ENCODE results near the gene KIF6. TPM values are rescaled to one million over a fixed set of nuclear protein-coding genes. Genes with fewer than 3 reads are reported as not detected.

The KIF6 gene
- total and polyA plus RNA-seq, 2 of the 8 experiments (the other 6 are each of a cell fraction or from before 2014, with no cell fraction given) = 0.53 to 0.65 TPM

DNA sequence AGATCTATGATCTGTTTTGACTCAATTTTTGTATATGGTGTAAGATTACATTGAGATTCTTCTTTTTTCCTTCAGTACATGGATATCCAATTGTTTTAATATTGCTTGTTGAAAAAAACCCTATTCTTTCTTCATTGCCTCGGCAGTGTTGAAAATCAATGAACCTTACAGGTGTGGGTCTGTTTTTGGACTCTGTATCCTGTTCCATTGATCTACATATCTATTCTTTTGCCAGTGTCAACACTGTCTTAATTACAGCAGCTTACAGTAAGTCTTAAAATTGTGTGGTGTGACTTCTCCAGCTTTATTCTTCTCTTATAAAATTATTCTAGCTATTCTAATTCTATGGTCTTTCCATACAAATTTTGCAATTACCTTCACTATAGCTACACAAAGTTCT is 320.9 kb downstream of the KIF6 start:
- POLR2A ChIA-PET (ENCODE audit: partially characterized antibody) = no interaction called here

More for the DNA sequence above, 320.9 kb downstream of the KIF6 start:
- no peak overlapping the region for H3K27ac ChIP-seq (ENCODE audit: low read depth, low read length)
- no peak overlapping the region for H2BK15ac ChIP-seq (ENCODE audit: low read length)
- CTCF ChIA-PET (ENCODE audit: partially characterized antibody) = interaction anchor here (0.5 to 1.1 kb wide), 3 partner anchors 12 to 57 kb away, joined by 3 to 4 read pairs (median 3); no protein-coding TSS in a partner anchor
- H3K9me3 ChIP-seq (ENCODE audit: insufficient read depth in 2 of 2, low read depth in 1 of 2, low read length in 1 of 2) = no peaks in the 10 kb centered on the region
- no peaks in the 10 kb centered on the region for H3K79me1 ChIP-seq (ENCODE audit: low read depth, low read length)
- no peak overlapping the region for H2AFZ ChIP-seq (ENCODE audit: low read length)
- H2AK5ac ChIP-seq (ENCODE audit: low read depth, low read length) = no peak overlapping the region
- no peak overlapping the region for H2BK5ac ChIP-seq (ENCODE audit: low read depth, low read length)
- H3K4me1 ChIP-seq (replicated peaks in 1 of 4; ENCODE audit: control insufficient read depth in 3 of 4, insufficient read depth in 4 of 4, low read length in 3 of 4) = no peaks in the 10 kb centered on the region
- no peaks in the 10 kb centered on the region for H3K79me2 ChIP-seq (ENCODE audit: control insufficient read depth in 1 of 2, insufficient read depth in 2 of 2, low read length in 2 of 2)
- no peak overlapping the region for H3K18ac ChIP-seq (ENCODE audit: extremely low read depth, low read length)
- no peak overlapping the region for H3K14ac ChIP-seq (ENCODE audit: insufficient read length)
- no peak overlapping the region for H3K9ac ChIP-seq (replicated peaks in 1 of 4; ENCODE audit: extremely low read depth in 1 of 4, low read depth in 3 of 4, low read length in 3 of 4)
- no peak overlapping the region for H2BK20ac ChIP-seq (ENCODE audit: low read length)
- no peaks in the 10 kb centered on the region for H3K23me2 ChIP-seq (ENCODE audit: low read depth, low read length)
- no peak overlapping the region for H3K56ac ChIP-seq (replicated peaks; ENCODE audit: insufficient read length, low read depth, low read length)
- H4K5ac ChIP-seq (ENCODE audit: insufficient read length, low read depth, low read length) = no peak overlapping the region
- no peak for FAIRE-seq
- 80% methylated on average over 1 of the region's 1 CpG; no CpG with 5 or more reads in 1 of the 2 experiments for WGBS, 2 experiments (ENCODE audit: extremely low coverage in 1 of 2, insufficient coverage in 1 of 2, insufficient read length in 1 of 2, insufficient replicate concordance in 2 of 2, low coverage in 1 of 2, low lambda C conversion rate in 2 of 2, missing lambda C conversion rate in 1 of 2)
- no peaks in the 10 kb centered on the region for H4K20me1 ChIP-seq (replicated peaks in 1 of 2; ENCODE audit: control insufficient read depth in 1 of 2, insufficient read depth in 2 of 2, low read length in 2 of 2)
- no peaks in the 10 kb centered on the region for H3K36me3 ChIP-seq (ENCODE audit: control insufficient read depth in 2 of 4, insufficient read depth in 4 of 4, low read length in 3 of 4)
- no peak overlapping the region for H2BK12ac ChIP-seq (ENCODE audit: low read depth, low read length)
- H2BK120ac ChIP-seq (replicated peaks; ENCODE audit: low read depth, low read length) = no peak overlapping the region
- no peak overlapping the region for H3K4me2 ChIP-seq (ENCODE audit: insufficient read depth in 1 of 2, low read depth in 2 of 2, low read length in 2 of 2)
- H3K4me3 ChIP-seq (ENCODE audit: extremely low read depth in 1 of 4, insufficient read depth in 2 of 4, low read depth in 3 of 4, low read length in 4 of 4) = no peak overlapping the region
- H4K8ac ChIP-seq (ENCODE audit: extremely low read depth, insufficient read depth, low read length) = no peak overlapping the region
- H3K4ac ChIP-seq (replicated peaks; ENCODE audit: insufficient read length, low read depth, low read length) = no peak overlapping the region
- DNase-seq (ENCODE audit: low read depth in 1 of 2, low spot score in 2 of 2) = no peak
- no peak overlapping the region for H4K91ac ChIP-seq (replicated peaks; ENCODE audit: insufficient read length, low read length)
- H3K23ac ChIP-seq (ENCODE audit: insufficient read length) = no peak overlapping the region
- no peak for TF ChIP-seq ATF2 (IDR thresholded peaks at IDR 0.05; ENCODE audit: low read length)
- TF ChIP-seq, protein P1, sequence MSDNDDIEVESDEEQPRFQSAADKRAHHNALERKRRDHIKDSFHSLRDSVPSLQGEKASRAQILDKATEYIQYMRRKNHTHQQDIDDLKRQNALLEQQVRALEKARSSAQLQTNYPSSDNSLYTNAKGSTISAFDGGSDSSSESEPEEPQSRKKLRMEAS (IDR thresholded peaks at IDR 0.05) = no peak
- H3K27me3 ChIP-seq (replicated peaks in 1 of 4; ENCODE audit: control insufficient read depth in 3 of 4, extremely low read depth in 1 of 4, insufficient read depth in 3 of 4, low read length in 3 of 4) = no peaks in the 10 kb centered on the region

Data from H1 (cell line).